Activated CD4-positive, alpha-beta T cell treated with anti-CD3 and anti-CD28 coated beads, Interleukin-2, Interleukin-4, amounts not matched to agents 100 ng/mL and 50 ng/mL, durations not matched to agents 16 hours and 8 hours (primary cell): Measurements from ENCODE around the gene BICD2.
"Not testable (repeated sequence)": the region's sequence is repeated elsewhere in the genome, so short reads cannot be mapped to it uniquely, and the experiment has no call there.

ENCODE experiments used
- DNase-seq: peaks from one replicate; pipeline ENCODE4 v3.0.0-alpha.2; 2020; ENCODE audit warnings: low spot score

Gene BICD2

DNA sequence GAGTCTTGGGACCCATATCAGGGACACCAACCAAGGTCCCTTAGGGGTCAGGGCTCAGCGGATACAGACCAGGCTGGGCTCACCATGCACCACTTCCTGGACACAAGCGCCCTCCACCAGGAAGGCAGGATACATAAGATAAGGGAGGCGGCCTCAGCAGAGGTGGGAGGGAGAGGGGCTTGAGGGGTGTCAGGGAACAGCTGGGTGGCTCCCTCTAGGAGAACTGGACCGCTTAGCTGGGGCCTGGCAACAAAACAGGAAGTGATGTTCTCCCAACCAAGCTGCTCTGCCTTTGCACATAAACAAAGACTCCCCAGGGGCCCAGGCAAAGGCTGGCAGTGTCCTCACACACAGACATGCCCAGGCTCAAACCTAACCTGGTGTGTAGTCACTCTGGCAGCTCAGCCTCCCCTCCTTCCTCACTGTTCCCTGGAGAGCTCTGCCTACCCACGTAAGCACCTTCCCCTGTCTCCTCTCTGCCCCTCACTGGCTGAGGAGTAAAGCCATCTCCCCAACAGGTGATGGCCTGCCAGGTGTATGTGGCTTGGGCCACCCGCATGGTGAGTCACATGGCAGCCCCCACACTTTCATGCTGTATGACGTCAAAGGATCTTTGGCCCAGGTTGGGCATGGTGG is 5.8 kb upstream of the BICD2 start:
- no peak for DNase-seq

DNA sequence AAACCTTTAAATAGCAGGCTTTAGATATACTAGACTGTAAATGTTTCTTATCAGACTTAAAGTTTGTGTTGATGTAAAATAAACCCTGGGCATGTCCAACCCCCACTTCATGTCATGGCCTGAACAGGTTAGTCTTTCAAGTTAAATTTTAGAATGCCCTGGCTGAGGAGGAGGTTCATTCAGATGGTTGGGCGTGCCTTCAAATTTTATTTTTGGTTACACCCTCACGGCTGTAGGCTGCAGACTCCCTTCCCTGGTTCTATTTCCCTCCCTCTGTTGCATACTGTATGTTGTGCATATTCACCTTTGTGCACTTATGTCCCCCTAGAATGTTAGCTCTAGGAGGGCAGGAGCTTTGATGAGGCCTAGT is 5.3 kb upstream of the BICD2 start:
- DNase-seq = no peak

DNA sequence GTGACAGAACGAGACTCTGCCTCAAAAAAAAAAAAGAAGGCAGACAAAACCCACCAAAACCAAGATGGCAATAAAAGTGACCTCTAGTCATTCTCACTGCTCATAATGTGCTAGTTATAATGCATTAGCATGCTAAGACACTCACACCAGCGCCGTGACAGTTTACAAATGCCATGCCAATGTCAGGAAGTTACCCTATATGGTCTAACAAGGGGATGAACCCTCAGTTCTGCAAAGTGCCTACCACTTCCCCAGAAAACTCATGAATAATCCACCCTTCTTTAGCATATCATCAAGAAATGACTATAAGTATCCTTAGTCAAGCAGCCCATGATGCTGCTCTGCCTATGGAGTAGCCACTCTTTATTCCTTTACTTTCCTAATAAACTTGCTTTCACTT is 4.7 kb upstream of the BICD2 start:
- no peak for DNase-seq

DNA sequence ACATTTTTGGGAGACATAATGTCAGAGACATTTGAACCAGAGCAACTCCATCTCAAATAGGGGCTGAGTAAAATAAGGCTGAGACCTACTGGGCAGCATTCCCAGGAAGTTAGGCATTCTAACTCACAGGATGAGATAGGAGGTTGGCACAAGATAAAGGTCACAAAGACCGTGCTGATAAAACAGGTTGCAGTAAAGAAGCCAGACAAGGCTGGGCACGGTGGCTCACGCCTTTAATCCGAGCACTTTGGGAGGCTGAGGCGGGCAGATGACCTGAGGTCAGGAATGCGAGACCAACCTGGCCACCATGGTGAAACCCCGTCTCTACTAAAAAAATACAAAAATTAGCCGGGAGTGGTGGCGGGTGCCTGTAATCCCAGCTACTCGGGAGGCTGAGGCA is 4.2 kb upstream of the BICD2 start:
- not testable (repeated sequence) for DNase-seq

DNA sequence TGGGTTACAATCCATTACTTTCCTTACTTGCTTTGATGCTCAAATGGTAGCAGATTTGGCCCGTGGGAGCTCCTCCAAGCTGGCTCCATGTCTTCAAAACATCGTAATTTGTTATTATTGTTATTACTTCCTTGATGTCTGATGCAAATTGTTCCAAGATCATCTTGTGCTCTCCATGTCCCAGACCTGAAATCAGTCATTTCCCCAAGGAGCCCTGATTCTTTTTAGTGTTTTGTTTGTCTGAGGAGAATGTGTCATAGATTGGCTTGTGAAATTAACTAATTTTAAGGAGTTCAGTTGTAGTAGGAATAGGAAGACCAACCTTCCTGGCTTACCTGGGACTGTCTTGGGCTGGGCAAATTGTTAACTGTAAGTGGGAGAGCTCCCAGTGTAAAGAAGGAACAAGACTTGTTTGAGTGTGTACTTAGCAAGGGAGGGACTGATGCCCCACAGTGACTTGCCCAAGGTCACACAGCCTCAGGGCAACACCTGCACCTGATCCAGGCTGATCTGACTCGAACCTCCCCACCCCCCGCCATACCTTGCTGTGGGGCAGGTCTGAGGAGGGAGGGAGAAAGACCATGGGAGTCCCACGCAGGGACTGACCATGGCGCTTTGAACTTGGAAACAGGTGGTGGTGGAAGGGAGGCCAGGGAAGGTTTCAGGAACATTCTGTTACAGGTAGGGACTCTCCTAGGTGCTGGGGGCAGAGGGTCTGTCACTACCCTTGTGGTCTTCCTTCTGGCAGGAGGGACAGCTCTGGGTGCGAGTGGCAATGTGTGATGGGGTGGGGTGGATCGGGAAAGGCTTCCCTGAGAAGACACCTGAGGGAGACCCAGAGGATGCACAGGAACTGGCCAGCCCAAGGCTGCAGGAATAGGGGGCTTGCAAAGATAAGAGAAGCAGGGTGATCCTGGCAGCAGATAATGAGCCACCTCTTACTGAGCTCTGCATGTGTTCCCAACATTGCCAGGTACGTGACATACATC is 2.7 kb upstream of the BICD2 start:
- DNase-seq = no peak

DNA sequence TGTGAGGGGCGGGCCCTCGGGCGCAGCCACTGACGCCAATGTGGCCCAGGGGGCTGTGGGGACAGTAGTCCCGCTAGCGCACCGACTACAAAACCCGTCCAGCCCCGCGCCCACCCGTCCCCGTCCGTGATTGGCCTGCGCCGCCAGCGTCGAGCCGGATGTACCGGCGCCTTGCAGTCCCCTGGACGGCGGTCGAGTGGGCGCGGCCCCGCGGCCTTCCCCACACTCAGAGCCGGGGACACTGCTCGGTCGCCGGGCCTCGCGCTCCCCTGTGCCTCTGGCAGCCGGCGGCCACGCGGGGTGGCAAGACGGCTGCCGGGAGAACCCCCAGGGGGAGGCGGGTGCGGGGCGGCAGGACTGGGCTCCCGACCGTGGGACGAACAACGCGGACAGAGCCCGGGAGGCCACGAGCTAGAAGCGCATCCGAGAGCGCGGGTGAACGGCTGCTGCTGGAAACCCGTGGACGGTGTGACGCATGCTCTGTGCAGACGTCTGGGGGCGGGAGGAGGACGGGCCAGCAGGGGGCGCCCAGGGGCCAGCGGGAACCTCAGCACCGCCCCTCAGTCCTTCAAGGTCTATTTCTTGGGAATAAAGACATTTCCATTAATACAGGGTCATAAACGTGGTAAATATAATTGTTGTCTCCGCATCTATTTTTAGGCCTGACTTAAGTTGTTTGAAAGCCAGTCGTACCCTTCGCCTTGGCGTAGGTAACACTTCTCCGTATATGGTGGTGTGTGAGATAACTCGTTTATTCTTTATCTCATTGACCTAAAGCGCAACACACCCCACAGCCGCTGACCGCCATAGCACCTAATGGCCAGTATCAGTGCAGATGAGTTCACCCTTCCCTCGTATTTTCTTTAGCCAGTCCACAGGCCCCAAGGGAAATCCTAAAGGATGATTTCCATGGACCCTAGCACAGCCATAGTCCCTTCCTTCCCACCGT is 629 bp upstream of the BICD2 start:
- DNase-seq = peak; percentile 98

DNA sequence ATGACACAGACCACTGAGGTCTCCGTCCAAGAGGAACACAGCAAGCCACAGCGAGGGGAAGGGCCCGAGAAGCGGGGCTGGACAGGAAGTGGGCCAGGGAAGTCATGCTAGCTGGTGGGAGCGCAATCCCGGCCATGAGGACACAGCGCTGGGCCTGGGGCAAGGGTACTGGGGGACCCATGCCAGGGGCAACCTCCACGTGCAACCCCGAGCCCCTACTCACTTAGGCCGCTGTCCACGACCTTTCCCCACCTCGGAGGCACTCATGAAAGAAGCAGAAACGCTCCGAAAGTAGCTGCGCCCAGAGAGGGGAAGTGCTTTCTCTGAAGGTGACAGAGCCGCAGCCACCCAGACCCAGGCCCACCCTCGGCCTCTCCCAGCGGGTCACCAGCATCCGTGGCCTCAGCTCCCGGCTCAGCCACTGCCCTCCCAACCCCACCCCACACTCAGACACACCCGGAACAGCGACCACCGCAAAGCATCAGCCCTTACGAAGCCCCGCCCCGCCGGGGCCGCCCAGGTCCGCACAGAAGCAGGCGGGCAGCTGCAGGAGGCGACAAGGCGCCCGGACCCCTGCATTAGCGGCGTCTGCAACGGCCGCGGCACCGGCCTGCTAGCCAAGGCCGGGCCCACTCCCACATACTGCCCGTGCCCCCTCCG is 782 bp downstream of the BICD2 start:
- DNase-seq = no peak

DNA sequence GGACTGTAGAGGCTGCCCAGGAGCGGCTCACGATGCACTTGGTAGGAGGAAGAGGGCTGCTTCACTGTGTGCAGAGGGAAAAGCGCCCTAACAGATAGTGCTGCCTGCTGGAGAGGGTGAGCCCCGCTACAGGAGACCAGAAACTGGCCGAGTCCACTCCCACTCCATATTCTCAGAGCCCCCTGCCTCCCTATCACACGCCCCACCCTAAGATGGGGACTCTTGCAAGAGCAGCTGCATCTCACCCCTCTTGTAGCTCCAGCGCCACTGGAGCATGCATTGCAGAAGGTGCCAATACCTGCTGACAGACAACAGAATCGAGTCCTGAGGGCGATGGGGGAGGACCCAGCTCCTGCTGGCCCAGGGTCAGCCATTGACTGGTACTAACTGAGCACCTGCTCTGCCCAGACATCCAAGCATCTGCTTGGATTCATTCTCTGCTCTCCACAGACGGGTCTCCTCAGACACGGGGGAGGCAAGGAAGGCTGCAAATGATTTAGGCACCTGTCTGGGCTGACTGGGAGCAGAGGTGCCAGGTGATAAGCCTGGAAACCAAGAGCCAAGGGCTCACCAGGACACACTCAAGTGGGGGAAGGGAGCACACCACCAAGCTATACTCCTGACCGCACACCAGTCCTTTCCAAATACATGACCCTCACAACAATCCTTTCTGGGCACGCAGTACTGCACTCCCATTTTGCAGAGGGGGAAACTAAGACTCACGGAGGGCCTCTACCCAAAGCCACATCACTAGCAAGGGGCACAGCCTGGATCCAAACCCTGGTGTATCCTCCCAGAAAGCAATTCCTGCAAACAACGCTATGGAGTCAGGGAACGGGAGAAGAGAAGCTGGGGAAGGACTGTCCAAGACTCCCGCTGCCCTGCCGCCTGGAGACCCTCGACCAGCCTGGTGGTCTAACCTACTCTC is 1.6 kb downstream of the BICD2 start:
- no peak for DNase-seq

DNA sequence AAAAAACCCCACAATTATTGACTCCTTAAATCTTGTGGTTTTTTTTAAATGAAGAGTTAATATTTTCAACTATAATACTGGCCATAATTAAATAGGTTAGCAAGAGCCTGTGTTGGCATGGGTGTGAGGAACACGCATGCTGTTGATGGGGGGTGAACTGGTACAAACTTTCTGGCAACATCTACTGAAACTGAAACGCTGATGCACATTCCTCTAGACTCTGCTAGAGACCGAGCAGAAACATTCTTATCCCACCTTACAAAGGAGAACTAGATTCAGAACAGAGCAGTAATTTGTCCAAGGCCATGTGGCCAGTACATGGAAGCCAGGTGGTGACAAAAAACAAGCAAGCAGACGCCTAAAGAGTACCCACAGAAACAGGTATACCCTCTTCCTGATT is 2.4 kb downstream of the BICD2 start:
- no peak for DNase-seq

DNA sequence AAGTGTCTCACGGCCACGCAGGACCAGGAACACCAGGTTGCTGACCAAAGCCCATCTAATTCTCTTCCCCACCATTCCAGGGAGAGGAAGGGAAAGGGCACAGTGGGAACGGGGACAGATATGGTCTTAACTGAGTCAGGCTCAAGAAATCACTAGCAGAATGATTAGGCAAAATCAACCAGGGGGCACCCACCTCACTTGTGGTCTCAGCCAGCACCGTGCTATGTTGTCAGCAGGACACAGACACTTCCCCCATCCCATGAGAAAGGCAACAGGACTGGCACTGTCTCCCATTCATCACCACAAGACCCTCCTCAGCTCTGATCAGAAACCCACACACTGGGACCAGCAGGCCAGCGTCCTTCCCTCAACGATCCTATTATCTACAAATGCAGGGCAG is 2.9 kb downstream of the BICD2 start:
- DNase-seq = no peak

DNA sequence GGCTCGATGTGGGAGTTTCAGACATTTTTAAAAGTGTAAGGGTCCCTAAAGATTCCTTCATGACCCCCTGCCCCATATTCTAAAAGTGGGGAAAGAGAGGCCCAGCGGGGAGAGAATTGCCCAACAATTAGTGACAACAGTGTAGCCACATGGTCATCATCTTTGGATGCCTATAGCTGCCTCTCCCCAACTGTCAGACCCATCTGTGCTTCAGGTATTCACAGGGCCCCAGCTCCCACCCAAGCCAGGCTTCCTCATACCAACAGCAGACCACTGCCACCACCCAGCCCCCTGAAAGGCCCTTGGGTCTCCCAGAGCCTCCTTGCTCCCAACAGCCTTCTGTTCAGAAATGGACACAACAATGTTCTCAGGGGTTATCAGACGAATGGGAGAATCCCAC is 4.1 kb downstream of the BICD2 start:
- DNase-seq = no peak

GRCh38 chr9:92760070-92760469 is 4.6 kb downstream of the BICD2 start:
- DNase-seq = no peak

- DNase-seq = no peak
Measured at GRCh38 chr9:92759446-92759845, 5.2 kb downstream of the BICD2 start.

- no peak for DNase-seq
Measured at GRCh38 chr9:92756792-92757191, 7.8 kb downstream of the BICD2 start.

GRCh38 chr9:92754091-92754745 is 10.4 kb downstream of the BICD2 start:
- no peak for DNase-seq

- peak; percentile 7 for DNase-seq
Measured at GRCh38 chr9:92752812-92753404, 11.7 kb downstream of the BICD2 start.

- no peak for DNase-seq
Measured at GRCh38 chr9:92749934-92750315, 14.7 kb downstream of the BICD2 start.

DNA sequence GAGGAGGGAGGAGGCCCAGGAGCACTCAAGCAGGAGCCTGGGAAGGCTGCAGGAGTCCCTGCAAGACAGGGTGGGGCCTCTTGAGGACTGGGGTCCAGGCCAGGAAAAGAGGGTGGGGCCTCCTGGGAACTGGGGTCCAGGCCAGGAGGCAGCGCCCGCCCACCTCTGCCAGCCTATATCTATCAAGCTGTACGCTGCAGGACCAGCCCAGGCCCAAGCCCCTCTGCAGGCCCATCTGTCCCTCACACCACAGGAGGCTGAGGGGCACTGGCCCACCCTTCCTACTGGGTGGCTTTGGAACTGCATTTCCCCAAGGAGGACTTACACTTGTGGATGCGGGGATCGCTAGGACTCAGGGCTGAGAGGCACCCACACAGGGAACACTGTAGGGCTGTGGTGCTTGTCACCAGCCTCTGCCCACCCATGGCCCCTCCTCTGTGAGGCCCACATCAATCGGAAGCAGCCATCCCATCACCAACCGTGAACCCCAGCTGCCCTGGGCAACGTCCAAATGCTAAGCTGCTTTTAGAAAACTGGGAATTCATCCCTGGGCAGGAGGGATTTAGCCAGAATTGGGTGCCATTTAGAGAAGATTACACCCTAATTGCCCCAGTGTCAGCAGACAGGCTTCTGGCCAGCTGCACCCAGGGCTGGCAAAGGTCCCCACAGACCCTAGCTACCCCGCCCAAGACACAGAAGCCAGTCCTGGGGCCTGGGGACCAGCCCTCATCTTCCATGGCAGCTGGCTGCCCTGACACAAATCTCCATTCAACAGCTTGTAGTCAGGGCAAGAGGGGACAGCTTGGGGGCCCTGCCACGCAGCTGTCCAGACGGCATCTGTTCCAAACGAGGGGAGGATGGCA is 15.3 kb downstream of the BICD2 start:
- no peak for DNase-seq

GRCh38 chr9:92748233-92748497 is 16.5 kb downstream of the BICD2 start:
- no peak for DNase-seq
